ENCODE data around the gene DGCR8.

The DGCR8 gene

DNA sequence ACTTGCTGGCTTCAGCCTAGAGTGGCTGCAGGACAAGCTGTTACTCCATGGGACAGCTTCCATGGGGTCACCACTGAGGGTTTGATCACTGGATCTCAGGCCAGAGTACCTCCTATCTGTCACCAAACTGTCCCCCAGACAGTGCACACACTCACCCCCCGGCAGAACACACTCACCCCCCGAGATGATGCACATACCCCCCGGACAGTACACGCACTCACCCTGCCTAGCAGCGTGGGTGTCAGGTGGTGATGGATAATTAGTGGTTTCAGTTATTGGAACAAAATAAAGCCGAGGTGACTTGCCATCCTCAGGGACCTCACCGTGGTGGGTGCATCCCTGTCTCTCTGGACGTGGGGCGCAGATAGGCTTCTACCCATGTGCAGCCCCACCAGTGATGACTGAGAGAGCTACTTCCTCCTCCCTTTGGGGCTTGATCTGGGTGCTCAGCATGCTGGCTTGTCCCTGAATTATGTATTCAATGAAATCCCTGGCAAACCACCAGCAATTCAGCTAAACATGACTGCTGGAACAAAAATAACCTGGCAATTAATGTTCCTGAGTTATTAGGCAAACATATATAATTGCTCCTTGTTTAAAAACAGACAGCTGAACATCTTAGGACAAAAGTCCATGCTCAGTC, 40.2 kb upstream of the DGCR8 start:
- no peak for DNase-seq (ENCODE audit: extremely low read depth, insufficient read length)
- TF ChIP-seq, protein P1, sequence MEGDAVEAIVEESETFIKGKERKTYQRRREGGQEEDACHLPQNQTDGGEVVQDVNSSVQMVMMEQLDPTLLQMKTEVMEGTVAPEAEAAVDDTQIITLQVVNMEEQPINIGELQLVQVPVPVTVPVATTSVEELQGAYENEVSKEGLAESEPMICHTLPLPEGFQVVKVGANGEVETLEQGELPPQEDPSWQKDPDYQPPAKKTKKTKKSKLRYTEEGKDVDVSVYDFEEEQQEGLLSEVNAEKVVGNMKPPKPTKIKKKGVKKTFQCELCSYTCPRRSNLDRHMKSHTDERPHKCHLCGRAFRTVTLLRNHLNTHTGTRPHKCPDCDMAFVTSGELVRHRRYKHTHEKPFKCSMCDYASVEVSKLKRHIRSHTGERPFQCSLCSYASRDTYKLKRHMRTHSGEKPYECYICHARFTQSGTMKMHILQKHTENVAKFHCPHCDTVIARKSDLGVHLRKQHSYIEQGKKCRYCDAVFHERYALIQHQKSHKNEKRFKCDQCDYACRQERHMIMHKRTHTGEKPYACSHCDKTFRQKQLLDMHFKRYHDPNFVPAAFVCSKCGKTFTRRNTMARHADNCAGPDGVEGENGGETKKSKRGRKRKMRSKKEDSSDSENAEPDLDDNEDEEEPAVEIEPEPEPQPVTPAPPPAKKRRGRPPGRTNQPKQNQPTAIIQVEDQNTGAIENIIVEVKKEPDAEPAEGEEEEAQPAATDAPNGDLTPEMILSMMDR (IDR thresholded peaks at IDR 0.05; ENCODE audit: insufficient read depth, low read length, poor library complexity, severe bottlenecking) = no peak
- no peaks in the 10 kb centered on the region for H3K27me3 ChIP-seq (replicated peaks; ENCODE audit: control insufficient read depth, insufficient read depth, low read length)
- no peak overlapping the region for H3K4me3 ChIP-seq (replicated peaks; ENCODE audit: low read depth, low read length)
- peaks cover 4% of the 10 kb centered on the region for H3K36me3 ChIP-seq (ENCODE audit: control insufficient read depth, insufficient read depth, low read length)

GRCh38 chr22:20040327-20041200, 39.5 kb upstream of the DGCR8 start:
- H3K27me3 ChIP-seq (replicated peaks; ENCODE audit: control insufficient read depth, insufficient read depth, low read length) = no peaks in the 10 kb centered on the region
- no peak overlapping the region for H3K4me3 ChIP-seq (replicated peaks; ENCODE audit: low read depth, low read length)
- TF ChIP-seq, protein P1 (IDR thresholded peaks at IDR 0.05; ENCODE audit: insufficient read depth, low read length, poor library complexity, severe bottlenecking) = no peak
- peaks cover 4% of the 10 kb centered on the region for H3K36me3 ChIP-seq (ENCODE audit: control insufficient read depth, insufficient read depth, low read length)
- no peak for DNase-seq (ENCODE audit: extremely low read depth, insufficient read length)

GRCh38 chr22:20043057-20043996, 36.7 kb upstream of the DGCR8 start:
- Histone ChIP-seq H3K4me3 (replicated peaks; ENCODE audit: low read depth, low read length) (no peak overlapping the region), H3K36me3 (ENCODE audit: control insufficient read depth, insufficient read depth, low read length) (peaks cover 4% of the 10 kb centered on the region), H3K27me3 (replicated peaks; ENCODE audit: control insufficient read depth, insufficient read depth, low read length) (no peaks in the 10 kb centered on the region)
- DNase-seq (ENCODE audit: extremely low read depth, insufficient read length) = no peak
- TF ChIP-seq, protein P1 (IDR thresholded peaks at IDR 0.05; ENCODE audit: insufficient read depth, low read length, poor library complexity, severe bottlenecking) = no peak

DNA sequence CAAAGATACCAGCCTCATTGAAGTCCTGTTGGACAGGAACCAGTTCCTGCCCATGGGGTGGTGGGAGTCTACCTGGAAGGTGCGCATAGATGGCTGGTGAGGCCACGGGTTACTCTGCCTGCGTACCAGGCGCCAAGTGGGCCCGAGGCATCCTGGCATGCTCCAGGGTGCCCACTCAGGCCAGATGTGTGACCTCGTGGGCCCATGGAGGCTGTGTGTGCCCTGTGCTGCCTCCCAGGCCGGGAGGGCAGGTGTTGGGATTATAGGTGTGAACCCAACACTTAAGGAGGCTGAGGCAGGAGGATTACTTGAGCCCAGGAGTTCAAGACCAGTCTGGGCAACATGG, 36.1 kb upstream of the DGCR8 start:
- Histone ChIP-seq H3K4me3 (replicated peaks; ENCODE audit: low read depth, low read length) (no peak overlapping the region), H3K36me3 (ENCODE audit: control insufficient read depth, insufficient read depth, low read length) (peaks cover 4% of the 10 kb centered on the region), H3K27me3 (replicated peaks; ENCODE audit: control insufficient read depth, insufficient read depth, low read length) (no peaks in the 10 kb centered on the region)
- no peak for DNase-seq (ENCODE audit: extremely low read depth, insufficient read length)
- TF ChIP-seq, protein P1 (IDR thresholded peaks at IDR 0.05; ENCODE audit: insufficient read depth, low read length, poor library complexity, severe bottlenecking) = no peak

DNA sequence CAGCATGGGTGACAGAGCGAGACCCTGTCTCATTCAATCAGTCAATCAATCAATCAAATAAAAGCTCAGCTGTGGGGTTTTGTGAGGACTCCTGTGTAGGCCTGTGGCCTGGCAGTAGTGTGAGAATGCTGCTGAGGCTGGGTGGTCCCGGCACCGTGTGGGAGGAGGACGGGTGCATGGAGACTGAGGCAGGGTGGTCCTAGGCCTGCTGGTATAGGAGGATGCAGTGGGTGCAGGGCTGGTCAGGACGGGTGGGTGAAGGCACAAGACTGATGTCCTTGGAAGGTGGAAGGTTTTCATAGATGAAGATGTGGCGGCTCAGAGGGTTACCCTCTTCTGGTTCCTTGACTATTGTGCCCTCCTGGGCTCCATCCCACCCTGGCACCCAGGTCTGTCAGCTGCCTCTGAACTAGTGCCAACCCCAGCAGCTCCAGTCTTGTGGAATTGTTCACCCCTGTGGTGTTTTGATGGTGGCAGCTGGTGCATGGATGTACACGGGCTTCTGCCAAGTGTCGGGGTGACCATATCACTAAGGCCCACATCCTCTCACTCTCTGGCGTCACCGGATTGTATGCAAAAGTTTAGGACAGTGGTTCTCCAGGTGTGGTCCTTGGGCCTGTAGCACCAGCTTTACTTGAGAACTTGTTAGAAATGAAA, 35.4 kb upstream of the DGCR8 start:
- H3K36me3 ChIP-seq (ENCODE audit: control insufficient read depth, insufficient read depth, low read length) = peaks cover 4% of the 10 kb centered on the region
- no peak overlapping the region for H3K4me3 ChIP-seq (replicated peaks; ENCODE audit: low read depth, low read length)
- DNase-seq (ENCODE audit: extremely low read depth, insufficient read length) = no peak
- no peaks in the 10 kb centered on the region for H3K27me3 ChIP-seq (replicated peaks; ENCODE audit: control insufficient read depth, insufficient read depth, low read length)
- TF ChIP-seq, protein P1 (IDR thresholded peaks at IDR 0.05; ENCODE audit: insufficient read depth, low read length, poor library complexity, severe bottlenecking) = no peak
